Measurements from ENCODE around the gene MECR. TPM values are rescaled to one million over a fixed set of nuclear protein-coding genes. Genes with fewer than 3 reads are reported as not detected.
A peak's percentile ranks its signal among the peaks of the same experiment; 100 is the strongest.

MECR gene
- total RNA-seq, 2 experiments from 2014 or later, result 24.5 to 26.9 TPM

DNA sequence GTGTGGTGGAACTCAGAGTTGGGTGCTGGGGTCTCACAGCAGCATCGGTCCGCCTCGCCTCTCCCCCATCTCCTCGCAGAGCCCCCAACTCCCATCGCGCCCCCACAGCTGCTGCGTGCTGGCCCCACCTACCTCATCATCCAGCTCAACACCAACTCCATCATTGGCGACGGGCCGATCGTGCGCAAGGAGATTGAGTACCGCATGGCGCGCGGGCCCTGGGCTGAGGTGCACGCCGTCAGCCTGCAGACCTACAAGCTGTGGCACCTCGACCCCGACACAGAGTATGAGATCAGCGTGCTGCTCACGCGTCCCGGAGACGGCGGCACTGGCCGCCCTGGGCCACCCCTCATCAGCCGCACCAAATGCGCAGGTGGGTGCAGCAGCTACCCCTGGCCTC lies 29.8 kb upstream of the MECR start:
- H3K27ac Mint-ChIP-seq, result no peak overlapping the region
- DNase-seq (no peak), ATAC-seq (no peak)
- H3K9me3 Mint-ChIP-seq (ENCODE audit: low read depth), result no peaks in the 10 kb centered on the region
- H3K27me3 Mint-ChIP-seq, result peaks cover 55% of the 10 kb centered on the region
- H3K4me3 Mint-ChIP-seq, result peak overlapping the region; percentile 44
- no peaks in the 10 kb centered on the region for H3K36me3 Mint-ChIP-seq
- peaks cover 4% of the 10 kb centered on the region for H3K4me1 Mint-ChIP-seq
- CTCF ChIA-PET, result interaction anchor here (1.4 to 2.0 kb wide), 2 partner anchors 10 to 21 kb away, joined by 3 to 5 read pairs; no protein-coding TSS in a partner anchor

DNA sequence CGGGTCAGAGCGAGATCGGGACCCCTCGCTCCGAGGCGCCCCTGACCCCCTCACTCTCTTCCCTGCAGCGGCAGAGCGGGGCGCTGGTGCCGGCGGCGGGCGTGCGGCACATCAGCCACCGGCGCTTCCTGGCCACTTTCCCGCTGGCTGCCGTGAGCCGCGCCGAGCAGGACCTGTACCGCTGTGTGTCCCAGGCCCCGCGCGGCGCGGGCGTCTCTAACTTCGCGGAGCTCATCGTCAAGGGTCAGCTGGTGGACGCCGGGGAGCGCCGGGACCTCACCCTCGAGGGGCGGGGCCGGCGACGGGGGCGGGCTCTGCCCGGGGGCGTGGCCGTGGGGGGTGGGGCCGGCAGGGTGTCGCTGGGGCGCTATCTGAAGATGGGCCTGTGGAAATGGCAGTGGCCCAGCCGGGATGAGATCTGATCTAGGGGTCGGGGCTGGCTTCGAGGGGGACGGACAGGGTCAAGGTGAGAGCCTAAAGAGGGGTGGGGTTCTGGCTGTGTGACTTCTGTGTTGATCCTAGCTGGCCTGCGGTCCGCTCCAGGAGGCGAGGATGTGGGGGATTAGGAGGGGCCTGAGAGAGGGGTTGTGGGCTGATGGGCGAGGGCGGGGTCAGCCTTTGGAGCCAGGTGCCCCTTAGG lies 29.2 kb upstream of the MECR start:
- ATAC-seq (peak; percentile 77), DNase-seq (no peak)
- H3K4me1 Mint-ChIP-seq, result peaks cover 4% of the 10 kb centered on the region
- H3K27ac Mint-ChIP-seq, result no peak overlapping the region
- no peaks in the 10 kb centered on the region for H3K9me3 Mint-ChIP-seq (ENCODE audit: low read depth)
- H3K27me3 Mint-ChIP-seq, result peaks cover 49% of the 10 kb centered on the region
- CTCF ChIA-PET, result interaction anchor here (2.0 kb wide), 1 partner anchor 21 kb away, joined by 5 read pairs; no protein-coding TSS in a partner anchor
- H3K4me3 Mint-ChIP-seq, result peak overlapping the region; percentile 44
- H3K36me3 Mint-ChIP-seq, result no peaks in the 10 kb centered on the region

DNA sequence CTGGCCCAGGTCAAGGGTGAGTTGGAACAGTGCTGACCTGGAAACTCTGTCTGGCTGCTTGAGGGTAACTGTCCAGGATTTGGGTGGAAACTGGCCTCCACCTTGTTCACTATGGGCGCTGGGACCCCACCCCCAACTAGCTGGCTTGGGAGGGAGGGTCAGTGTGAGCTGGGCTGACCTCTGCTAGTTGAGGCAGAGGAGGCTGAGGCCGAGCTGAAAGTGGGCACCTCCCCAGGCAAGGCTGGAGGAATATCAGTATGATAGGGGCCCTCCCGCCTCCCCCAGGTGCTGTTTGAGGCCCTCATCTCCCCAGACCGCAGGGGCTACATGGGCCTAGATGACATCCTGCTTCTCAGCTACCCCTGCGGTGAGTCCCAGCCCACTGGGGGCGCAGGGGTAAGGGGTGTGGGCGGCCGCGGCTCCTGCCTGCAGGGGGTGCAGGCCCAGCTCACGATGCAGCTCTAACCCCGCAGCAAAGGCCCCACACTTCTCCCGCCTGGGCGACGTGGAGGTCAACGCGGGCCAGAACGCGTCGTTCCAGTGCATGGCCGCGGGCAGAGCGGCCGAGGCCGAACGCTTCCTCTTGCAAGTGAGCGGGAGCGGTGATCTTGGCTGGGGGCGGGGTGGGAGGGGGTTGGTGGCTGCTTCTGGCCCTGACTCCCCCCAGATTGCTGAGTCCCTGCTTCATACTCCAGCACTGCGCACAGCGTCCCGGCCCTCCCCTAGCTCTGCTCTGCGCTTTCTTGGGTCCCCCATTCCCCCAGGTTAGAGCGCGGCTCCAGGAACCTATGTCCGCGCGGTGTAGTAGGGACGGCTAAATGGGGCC lies 28.5 kb upstream of the MECR start:
- CTCF ChIA-PET, result no interaction called here
- Mint-ChIP-seq H3K4me1 (peaks cover 4% of the 10 kb centered on the region), H3K4me3 (peak overlapping the region; percentile 44), H3K36me3 (no peaks in the 10 kb centered on the region), H3K9me3 (ENCODE audit: low read depth) (no peaks in the 10 kb centered on the region), H3K27me3 (peaks cover 46% of the 10 kb centered on the region), H3K27ac (no peak overlapping the region)
- DNase-seq (no peak), ATAC-seq (peak; percentile 40)

DNA sequence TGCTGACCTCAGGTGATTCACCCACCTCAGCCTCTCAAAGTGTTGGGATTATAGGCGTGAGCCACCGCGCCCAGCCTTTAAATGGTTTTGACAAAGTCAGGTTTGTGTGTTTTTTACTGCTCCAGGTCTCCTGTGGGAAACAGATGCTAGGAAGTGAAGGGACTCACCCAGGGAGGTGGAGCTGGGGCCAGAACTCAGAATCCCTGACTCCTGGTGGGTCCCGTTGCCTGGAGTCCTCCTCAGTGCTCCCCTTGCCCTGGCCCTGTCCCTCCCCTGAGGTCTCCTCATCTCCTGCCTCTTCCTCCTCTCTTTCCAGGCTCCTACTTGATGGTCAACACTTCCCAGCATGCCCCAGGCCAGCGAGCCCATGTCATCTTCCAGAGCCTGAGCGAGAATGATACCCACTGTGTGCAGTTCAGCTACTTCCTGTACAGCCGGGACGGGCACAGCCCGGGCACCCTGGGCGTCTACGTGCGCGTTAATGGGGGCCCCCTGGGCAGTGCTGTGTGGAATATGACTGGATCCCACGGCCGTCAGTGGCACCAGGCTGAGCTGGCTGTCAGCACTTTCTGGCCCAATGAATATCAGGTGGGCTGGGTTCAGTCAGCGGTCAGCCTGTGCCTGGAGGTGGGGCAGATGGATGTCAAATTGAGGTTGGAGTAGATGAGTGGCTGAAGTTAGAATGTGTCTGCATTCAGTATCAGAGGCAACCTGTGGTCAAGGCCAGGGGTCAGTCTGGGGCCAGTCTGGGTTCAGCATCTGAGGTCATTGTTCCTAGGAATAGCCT lies 27.6 kb upstream of the MECR start:
- CTCF ChIA-PET, result no interaction called here
- Mint-ChIP-seq H3K9me3 (ENCODE audit: low read depth) (no peaks in the 10 kb centered on the region), H3K27ac (no peak overlapping the region), H3K36me3 (no peaks in the 10 kb centered on the region), H3K27me3 (peaks cover 44% of the 10 kb centered on the region), H3K4me1 (peaks cover 4% of the 10 kb centered on the region), H3K4me3 (no peak overlapping the region)
- DNase-seq (no peak), ATAC-seq (no peak)

DNA sequence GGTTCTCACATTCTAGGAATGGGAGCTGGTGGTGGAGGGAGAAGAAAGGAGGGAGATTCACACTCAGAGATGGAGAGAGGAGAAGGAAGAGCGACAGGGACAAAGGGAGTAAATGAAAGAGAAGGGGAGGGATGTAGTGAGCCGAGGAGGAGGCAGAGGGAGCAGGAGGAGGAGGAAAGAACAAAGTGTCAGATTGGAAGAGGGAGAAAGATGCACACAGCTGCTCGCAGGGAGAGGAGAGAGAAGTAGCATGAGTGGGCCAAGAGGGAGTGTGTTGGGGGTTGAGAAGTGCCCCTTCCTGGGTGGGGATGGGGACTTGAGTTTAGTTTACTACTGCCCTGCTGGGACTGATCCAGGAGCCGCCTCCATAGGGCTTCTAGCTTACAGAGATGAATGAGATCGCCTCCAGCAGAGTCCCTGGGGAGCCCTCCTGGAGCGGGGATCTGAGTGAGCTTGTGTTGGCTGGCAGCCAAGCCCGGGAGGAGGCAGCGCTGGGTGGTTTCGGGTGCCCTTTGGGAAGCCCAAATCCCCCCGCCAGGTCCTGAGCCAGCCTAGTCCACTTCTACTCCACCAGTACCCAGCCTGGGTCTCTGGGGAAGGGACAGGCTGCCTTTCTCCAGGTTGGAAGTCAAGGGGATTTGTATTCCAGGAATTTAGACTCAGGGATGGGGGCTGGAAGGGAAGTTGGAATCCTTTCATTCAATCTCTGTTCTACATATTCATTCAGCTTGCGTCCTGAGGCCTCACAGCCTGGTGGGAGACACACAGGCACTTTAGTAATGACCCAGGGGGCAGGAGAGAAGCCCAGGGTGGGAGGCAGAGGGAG lies 26.5 kb upstream of the MECR start:
- H3K36me3 Mint-ChIP-seq, result no peaks in the 10 kb centered on the region
- ATAC-seq (no peak), DNase-seq (no peak)
- peaks cover 39% of the 10 kb centered on the region for H3K27me3 Mint-ChIP-seq
- H3K27ac Mint-ChIP-seq, result no peak overlapping the region
- no peak overlapping the region for H3K4me3 Mint-ChIP-seq
- H3K4me1 Mint-ChIP-seq, result peaks cover 4% of the 10 kb centered on the region
- H3K9me3 Mint-ChIP-seq (ENCODE audit: low read depth), result no peaks in the 10 kb centered on the region
- CTCF ChIA-PET, result no interaction called here

DNA sequence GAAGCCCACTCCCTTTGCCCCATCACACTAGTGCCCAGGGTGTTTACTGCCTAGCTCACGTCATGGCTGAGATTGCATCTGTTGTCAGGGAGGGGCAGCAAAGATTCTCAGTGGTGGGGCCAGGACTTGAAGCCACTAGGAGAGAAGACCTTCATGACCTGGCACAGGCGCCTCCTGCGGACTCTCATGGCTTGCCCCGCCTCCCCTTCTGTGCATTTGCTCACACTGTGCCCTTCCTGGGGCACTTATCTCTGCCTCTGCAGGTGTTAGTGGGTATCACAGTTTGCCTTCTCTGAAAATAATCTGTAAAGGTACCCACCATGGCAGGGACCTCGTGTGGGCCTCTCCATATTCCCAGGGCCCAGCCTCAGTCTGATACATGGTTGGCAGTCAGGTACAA lies 25.7 kb upstream of the MECR start:
- CTCF ChIA-PET, result no interaction called here
- ATAC-seq (no peak), DNase-seq (no peak)
- Mint-ChIP-seq H3K27ac (no peak overlapping the region), H3K36me3 (no peaks in the 10 kb centered on the region), H3K27me3 (peaks cover 31% of the 10 kb centered on the region), H3K4me1 (peaks cover 4% of the 10 kb centered on the region), H3K9me3 (ENCODE audit: low read depth) (no peaks in the 10 kb centered on the region), H3K4me3 (no peak overlapping the region)

DNA sequence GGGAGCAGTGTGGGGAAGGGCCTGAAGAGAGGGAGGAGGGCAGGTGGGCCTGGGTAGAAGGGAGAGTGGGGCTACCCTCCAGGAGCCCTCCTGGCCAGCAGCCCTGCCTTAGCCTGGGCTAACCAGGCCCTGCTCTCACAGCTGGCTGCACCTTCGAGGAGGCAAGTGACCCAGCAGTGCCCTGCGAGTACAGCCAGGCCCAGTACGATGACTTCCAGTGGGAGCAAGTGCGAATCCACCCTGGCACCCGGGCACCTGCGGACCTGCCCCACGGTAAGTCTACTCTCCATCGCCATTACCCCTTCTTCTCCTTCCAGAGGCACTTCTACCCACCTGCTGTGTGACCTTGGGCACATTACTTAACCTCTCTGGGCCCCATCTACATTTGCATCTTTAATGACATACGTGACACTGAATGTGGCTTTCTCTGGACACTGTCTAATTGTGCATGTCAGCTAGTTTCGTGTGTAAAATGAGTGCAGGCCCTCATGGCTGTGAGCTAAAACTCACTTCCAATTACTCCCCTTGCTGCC lies 24.5 kb upstream of the MECR start:
- no peak overlapping the region for H3K27ac Mint-ChIP-seq
- H3K4me1 Mint-ChIP-seq, result peaks cover 2% of the 10 kb centered on the region
- no peak overlapping the region for H3K4me3 Mint-ChIP-seq
- peaks cover 19% of the 10 kb centered on the region for H3K27me3 Mint-ChIP-seq
- no peak for ATAC-seq
- H3K9me3 Mint-ChIP-seq (ENCODE audit: low read depth), result no peaks in the 10 kb centered on the region
- DNase-seq, result no peak
- H3K36me3 Mint-ChIP-seq, result no peaks in the 10 kb centered on the region
- CTCF ChIA-PET, result no interaction called here

DNA sequence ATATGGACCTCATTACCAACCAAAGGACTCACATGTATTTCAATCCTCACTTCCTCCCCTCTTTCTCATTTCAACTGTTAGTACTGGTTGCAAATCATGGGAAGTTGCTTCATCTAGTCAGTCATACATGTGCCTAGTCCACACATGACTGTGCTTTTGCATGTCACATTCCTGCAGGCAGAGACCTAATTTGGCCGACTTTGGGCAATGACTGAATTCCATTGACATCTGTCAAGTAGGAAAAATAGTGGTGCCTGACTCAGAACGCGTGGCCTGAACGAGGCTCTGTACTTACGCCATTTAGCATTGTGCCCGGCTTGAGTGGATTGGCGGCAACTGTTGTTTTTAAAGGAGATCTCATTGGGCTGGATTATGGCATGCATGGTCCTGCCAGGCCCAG lies 23.6 kb upstream of the MECR start:
- CTCF ChIA-PET, result no interaction called here
- no peak overlapping the region for H3K4me3 Mint-ChIP-seq
- no peak overlapping the region for H3K27ac Mint-ChIP-seq
- DNase-seq, result no peak
- peaks cover 16% of the 10 kb centered on the region for H3K27me3 Mint-ChIP-seq
- no peaks in the 10 kb centered on the region for H3K9me3 Mint-ChIP-seq (ENCODE audit: low read depth)
- no peaks in the 10 kb centered on the region for H3K36me3 Mint-ChIP-seq
- ATAC-seq, result no peak
- no peaks in the 10 kb centered on the region for H3K4me1 Mint-ChIP-seq

DNA sequence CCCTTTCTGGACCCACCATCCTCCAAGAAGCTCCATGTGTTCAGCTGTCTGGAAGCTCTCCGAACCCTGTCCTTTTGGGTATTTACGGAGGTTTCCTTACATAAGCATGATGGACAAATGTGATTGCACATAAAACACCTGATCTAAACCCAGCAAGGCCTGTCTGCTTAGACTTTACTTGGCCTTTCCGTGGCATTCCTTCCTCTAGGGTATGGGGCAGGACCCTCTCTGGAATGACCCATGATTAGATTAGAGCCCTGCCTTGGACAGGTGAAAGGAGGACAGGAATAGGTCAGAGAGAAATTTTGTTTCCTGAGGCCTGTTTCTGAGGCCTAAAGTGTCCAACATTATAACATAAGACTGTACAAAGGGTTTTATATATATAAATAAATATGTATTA lies 22.4 kb upstream of the MECR start:
- H3K4me1 Mint-ChIP-seq, result no peaks in the 10 kb centered on the region
- H3K27ac Mint-ChIP-seq, result no peak overlapping the region
- CTCF ChIA-PET, result no interaction called here
- H3K27me3 Mint-ChIP-seq, result peaks cover 8% of the 10 kb centered on the region
- H3K36me3 Mint-ChIP-seq, result no peaks in the 10 kb centered on the region
- H3K4me3 Mint-ChIP-seq, result no peak overlapping the region
- no peaks in the 10 kb centered on the region for H3K9me3 Mint-ChIP-seq (ENCODE audit: low read depth)
- ATAC-seq (no peak), DNase-seq (no peak)

DNA sequence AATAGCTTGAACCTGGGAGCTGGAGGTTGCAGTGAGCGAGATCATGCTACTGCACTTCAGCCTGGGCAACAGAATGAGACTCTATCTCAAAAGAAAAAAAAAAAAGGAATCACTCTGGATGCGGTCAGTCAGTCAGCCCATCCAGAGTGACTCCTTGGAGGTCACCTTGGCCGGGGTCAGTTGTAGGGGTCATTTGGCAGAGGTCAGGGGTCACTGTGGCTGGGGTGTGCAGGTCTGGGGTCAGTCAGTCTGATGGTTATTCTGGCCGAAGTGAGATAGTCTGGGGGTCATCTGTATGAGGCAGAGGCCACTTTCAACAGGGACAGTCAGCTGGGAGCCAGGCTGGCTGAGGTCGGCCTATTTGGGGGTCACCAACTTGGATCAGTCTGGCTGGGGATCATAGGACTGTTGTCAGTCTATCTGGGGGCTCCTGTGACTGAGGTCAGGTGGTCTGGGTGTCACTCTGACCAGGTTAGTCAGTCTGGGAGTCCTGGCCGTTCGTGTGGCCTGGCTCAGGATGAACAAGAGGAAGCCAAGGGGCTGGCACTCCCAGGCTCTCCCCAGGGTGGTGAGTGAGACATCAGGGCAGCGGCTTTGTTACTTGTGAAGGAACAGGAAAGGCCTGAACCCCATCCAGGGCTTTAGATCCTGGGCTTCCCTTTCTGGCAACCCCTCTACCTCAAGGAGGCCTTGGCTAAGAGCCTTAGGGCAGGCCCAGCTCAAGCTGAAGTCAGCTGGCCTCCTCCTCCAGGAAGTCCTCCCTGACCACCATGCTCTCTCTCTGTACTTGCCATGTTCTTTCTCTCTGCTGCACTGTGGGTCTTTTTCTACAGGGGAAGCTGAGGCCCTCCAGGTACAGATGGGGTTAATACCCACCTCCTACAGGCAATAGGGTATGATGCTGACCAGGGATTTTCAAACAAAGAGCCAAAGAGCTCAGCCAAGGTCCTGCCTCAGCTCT lies 20.7 kb upstream of the MECR start:
- CTCF ChIA-PET, result no interaction called here
- no peak overlapping the region for H3K27ac Mint-ChIP-seq
- ATAC-seq (no peak), DNase-seq (no peak)
- H3K4me1 Mint-ChIP-seq, result no peaks in the 10 kb centered on the region
- no peak overlapping the region for H3K4me3 Mint-ChIP-seq
- no peaks in the 10 kb centered on the region for H3K27me3 Mint-ChIP-seq
- H3K36me3 Mint-ChIP-seq, result no peaks in the 10 kb centered on the region
- H3K9me3 Mint-ChIP-seq (ENCODE audit: low read depth), result no peaks in the 10 kb centered on the region

DNA sequence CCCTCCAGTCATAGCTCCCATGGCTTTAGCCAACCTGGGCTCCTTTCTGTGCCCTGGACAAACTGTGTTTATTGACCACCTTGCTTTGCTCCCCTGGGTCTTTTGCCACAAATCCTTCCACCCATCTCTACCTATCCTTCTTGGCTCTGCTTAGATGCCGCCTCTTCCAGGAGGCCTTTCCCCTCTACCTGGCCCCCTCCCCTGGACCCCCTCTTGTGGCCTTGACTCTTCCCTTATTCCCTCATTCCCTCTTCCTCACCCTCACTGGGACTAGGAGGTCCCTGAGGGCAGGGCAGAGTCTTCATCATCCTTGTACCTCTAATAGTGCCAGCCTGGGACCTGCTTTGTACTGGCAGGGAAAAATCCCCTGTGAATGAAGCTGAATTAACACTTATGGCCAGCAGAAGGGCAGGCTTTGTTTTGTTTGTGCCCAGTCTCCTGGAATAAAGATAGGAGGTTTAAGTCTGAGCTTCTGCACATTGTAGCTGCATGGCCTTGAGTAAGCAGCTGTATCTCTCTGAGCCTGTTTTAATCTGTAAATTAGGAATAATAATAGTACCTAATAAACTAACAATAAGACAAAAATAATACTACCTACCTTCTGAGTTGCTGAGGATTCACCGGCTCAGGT lies 19.3 kb upstream of the MECR start:
- Mint-ChIP-seq H3K27me3 (no peaks in the 10 kb centered on the region), H3K4me1 (no peaks in the 10 kb centered on the region), H3K4me3 (no peak overlapping the region), H3K9me3 (ENCODE audit: low read depth) (no peaks in the 10 kb centered on the region), H3K36me3 (no peaks in the 10 kb centered on the region), H3K27ac (no peak overlapping the region)
- no peak for DNase-seq
- ATAC-seq, result no peak
- CTCF ChIA-PET, result interaction anchor here (1.1 kb wide), 1 partner anchor 11 kb away, joined by 3 read pairs; no protein-coding TSS in a partner anchor

Measured in activated CD8-positive, alpha-beta memory T cell treated with anti-CD3 and anti-CD28 coated beads, Interleukin-2, amount 10 ng/mL, durations not matched to agents 7 days and 5 days (primary cell).